ENCODE data around the gene PCBP3. TPM values are rescaled to one million over a fixed set of nuclear protein-coding genes. Genes with fewer than 3 reads are reported as not detected.

Gene PCBP3
- total RNA-seq, 1 experiment from 2014 or later: 10.9 TPM

GRCh38 chr21:45768740-45769048 lies 125.2 kb downstream of the PCBP3 start:
- Histone ChIP-seq H4K8ac (replicated peaks; ENCODE audit: insufficient read length, low read depth, low read length) (no peak overlapping the region), H3K27ac (ENCODE audit: insufficient read length, low read depth, low read length) (no peak overlapping the region), H3K9me3 (ENCODE audit: control insufficient read depth, low read depth, low read length) (no peaks in the 10 kb centered on the region), H2BK120ac (ENCODE audit: low read depth, low read length, poor library complexity, severe bottlenecking) (no peak overlapping the region), H3K14ac (ENCODE audit: insufficient read depth, low read length) (no peak overlapping the region), H3T11ph (ENCODE audit: low read length) (no peak overlapping the region), H2BK20ac (ENCODE audit: low read depth, low read length, poor library complexity, severe bottlenecking) (no peak overlapping the region), H3K56ac (ENCODE audit: insufficient read length, low read depth, low read length) (no peak overlapping the region), H3K79me2 (ENCODE audit: insufficient read depth, low read length) (no peaks in the 10 kb centered on the region), H2BK5ac (ENCODE audit: insufficient read length, low read length) (no peak overlapping the region), H3K4me2 (ENCODE audit: insufficient read depth, insufficient read length, low read length) (no peak overlapping the region), H3K9ac (ENCODE audit: extremely low read depth, insufficient read length, low read length) (no peak overlapping the region), H3K23me2 (ENCODE audit: insufficient read length, low read depth, low read length, poor library complexity, severe bottlenecking) (no peaks in the 10 kb centered on the region), H4K5ac (ENCODE audit: insufficient read length, low read depth, low read length) (no peak overlapping the region), H4K20me1 (ENCODE audit: control insufficient read depth, insufficient read depth, insufficient read length) (no peaks in the 10 kb centered on the region), H3K4me1 (ENCODE audit: insufficient read depth, low read length) (no peaks in the 10 kb centered on the region), H3K18ac (ENCODE audit: insufficient read length, low read depth, low read length) (no peak overlapping the region), H4K91ac (ENCODE audit: insufficient read length, low read depth, low read length) (no peak overlapping the region), H2BK15ac (ENCODE audit: low read depth, low read length) (no peak overlapping the region), H3K23ac (ENCODE audit: insufficient read length, low read depth, low read length) (no peak overlapping the region), H3K79me1 (ENCODE audit: insufficient read depth, low read depth, low read length, poor library complexity, severe bottlenecking) (no peaks in the 10 kb centered on the region), H2BK12ac (ENCODE audit: insufficient read length, low read depth, low read length) (no peak overlapping the region), H3K27me3 (ENCODE audit: insufficient read depth, low read length) (no peaks in the 10 kb centered on the region), H2AFZ (ENCODE audit: low read length) (no peak overlapping the region), H2AK5ac (ENCODE audit: insufficient read length, low read length) (no peak overlapping the region), H3K4ac (ENCODE audit: low read depth, low read length) (no peak overlapping the region)
- Mint-ChIP-seq H3K36me3 (ENCODE audit: insufficient read depth in 1 of 3, low read depth in 3 of 3) (no peaks in the 10 kb centered on the region; a peak in 1 of 7 replicates), H3K4me3 (no peak overlapping the region), H3K27ac (no peak overlapping the region), H3K27me3 (ENCODE audit: low read depth) (no peaks in the 10 kb centered on the region), H3K9me3 (peaks cover 4 to 5% of the 10 kb centered on the region in 2 experiments; a peak in 2 of 5 replicates), H3K4me1 (no peaks in the 10 kb centered on the region)
- DNase-seq: no peak
- no CpG with 5 or more reads among the region's 11 CpGs for WGBS (ENCODE audit: extremely low coverage, insufficient read length, low lambda C conversion rate)
- TF ChIP-seq CTCF (conservative IDR thresholded peaks at IDR 0.05): peak; percentile 33; the same call in 2 of the 3 replicates
